NB4 (cell line): Measurements from ENCODE around the gene SCP2.
"Not testable (repeated sequence)": the region's sequence is repeated elsewhere in the genome, so short reads cannot be mapped to it uniquely, and the experiment has no call there.

Experiments used
- DNase-seq: peaks from one replicate; pipeline ENCODE4 v3.0.0; 2010; ENCODE audit warnings: low read depth
- H3K4me3 ChIP-seq: one replicate; pipeline ENCODE4 v1.5.1; 2011; ENCODE audit warnings: mild to moderate bottlenecking, low read depth, low read length, moderate library complexity
- CTCF ChIP-seq: IDR thresholded peaks from one replicate; pipeline ENCODE4 v1.5.1; 2012; ENCODE audit warnings: low read depth, low read length
- MAX ChIP-seq: IDR thresholded peaks from 2 replicates; pipeline ENCODE4 v1.6.1; 2011; ENCODE audit warnings: low read depth, low read length
- MYC ChIP-seq: IDR thresholded peaks from 2 replicates; pipeline ENCODE4 v1.6.1; 2011; ENCODE audit warnings: low read depth, low read length
- POLR2A ChIP-seq: IDR thresholded peaks from 2 replicates; pipeline ENCODE4 v1.6.1; 2011; ENCODE audit warnings: mild to moderate bottlenecking; ENCODE audit not compliant: insufficient read length; ENCODE audit errors: extremely low read depth

The SCP2 gene

GRCh38 chr1:52994656-52995055 lies 67.6 kb downstream of the SCP2 start:
- H3K4me3 ChIP-seq, result no peak overlapping the region

GRCh38 chr1:52996653-52997052 lies 69.6 kb downstream of the SCP2 start:
- TF ChIP-seq POLR2A, result no peak
- TF ChIP-seq MAX, result no peak
- no peak for TF ChIP-seq CTCF
- TF ChIP-seq MYC, result no peak
- DNase-seq, result no peak
- no peak overlapping the region for H3K4me3 ChIP-seq

More at GRCh38 chr1:52994656-52995055, 67.6 kb downstream of the SCP2 start:
- DNase-seq, result no peak
- no peak for TF ChIP-seq MYC

- no peak for TF ChIP-seq POLR2A
- no peak for TF ChIP-seq CTCF
- TF ChIP-seq MYC, result no peak
- no peak for TF ChIP-seq MAX
- H3K4me3 ChIP-seq, result no peak overlapping the region
- no peak for DNase-seq
Observed at GRCh38 chr1:53001128-53001527, 74.1 kb downstream of the SCP2 start.

GRCh38 chr1:53006612-53007011 lies 79.5 kb downstream of the SCP2 start:
- not testable (repeated sequence) for DNase-seq, H3K4me3 ChIP-seq

GRCh38 chr1:53010247-53010646 lies 83.2 kb downstream of the SCP2 start:
- not testable (repeated sequence) for H3K4me3 ChIP-seq, DNase-seq

GRCh38 chr1:53011175-53011574 lies 84.1 kb downstream of the SCP2 start:
- no peak for DNase-seq
- no peak overlapping the region for H3K4me3 ChIP-seq
- no peak for TF ChIP-seq MAX
- no peak for TF ChIP-seq POLR2A
- no peak for TF ChIP-seq CTCF
- no peak for TF ChIP-seq MYC

GRCh38 chr1:53014791-53015507 lies 87.9 kb downstream of the SCP2 start:
- peak overlapping the region; percentile 98 for H3K4me3 ChIP-seq
- peak; percentile 92 for DNase-seq
- TF ChIP-seq MYC (peak; percentile 75), POLR2A (peak; percentile 49), CTCF (no peak), MAX (peak; percentile 36; the same call in 1 of the 2 replicates)
